Kidney (tissue), 14 donors: ENCODE measurements around the gene ZNF683. TPM values are rescaled to one million over a fixed set of nuclear protein-coding genes. Genes with fewer than 3 reads are reported as not detected.

Experiments used
- DNase-seq, 5 donors: peaks; one replicate each; pipeline ENCODE4 v3.0.0-alpha.2; 2013 to 2020
- FAIRE-seq: peaks from 2 replicates; lab custom pipeline; 2012; peaks lifted over from hg19 to GRCh38; lab: Jason Lieb, UNC
- H3K27ac ChIP-seq, 2 donors: one replicate each; pipeline ENCODE4 v1.7.0; 2013; ENCODE audit warnings: low read depth in 2 of 2, low read length in 2 of 2, inconsistent platforms in 1 of 2
- H3K27me3 ChIP-seq: one replicate; pipeline ENCODE4 v1.7.1; 2013; ENCODE audit warnings: low read length, inconsistent platforms; ENCODE audit not compliant: control insufficient read depth, insufficient read depth
- H3K36me3 ChIP-seq, 3 donors: one replicate each; pipeline versions ENCODE4 v1.7.0 to v1.7.1; 2013; ENCODE audit warnings: low read length in 3 of 3, control low read depth in 1 of 3, inconsistent platforms in 1 of 3; ENCODE audit not compliant: insufficient read depth in 3 of 3, control insufficient read depth in 2 of 3
- H3K4me1 ChIP-seq, 3 donors: one replicate each; pipeline versions ENCODE4 v1.7.0 to v1.7.1; 2013; ENCODE audit warnings: low read length in 3 of 3, inconsistent platforms in 1 of 3, low read depth in 1 of 3; ENCODE audit not compliant: control insufficient read depth in 2 of 3, insufficient read depth in 2 of 3
- H3K4me3 ChIP-seq, 3 donors: one replicate each; pipeline versions ENCODE4 v1.7.0 to v1.8.1; 2013; ENCODE audit warnings: low read length in 3 of 3, control low read depth in 1 of 3, inconsistent platforms in 1 of 3
- H3K9ac ChIP-seq, 3 donors: one replicate each; pipeline versions ENCODE4 v1.7.0 to v1.7.1; 2013; ENCODE audit warnings: low read length in 3 of 3, control low read depth in 1 of 3, inconsistent platforms in 1 of 3
- H3K9me3 ChIP-seq, 3 donors: one replicate each; pipeline versions ENCODE4 v1.7.0 to v1.7.1; 2013; ENCODE audit warnings: low read length in 3 of 3, control low read depth in 1 of 3, inconsistent platforms in 1 of 3; ENCODE audit not compliant: control insufficient read depth in 2 of 3, insufficient read depth in 1 of 3
- CTCF ChIP-seq: IDR thresholded peaks from 3 replicates; pipeline ENCODE4 v1.5.1; 2012; ENCODE audit warnings: mild to moderate bottlenecking, moderate library complexity, borderline replicate concordance; ENCODE audit not compliant: insufficient read depth; ENCODE audit errors: extremely low read depth
- intact Hi-C: fragments of 100-400 bp; cut with DNase I; formaldehyde crosslinking; loops from one replicate; pipeline ENCODE4 v1.11.1; 2022
- polyA plus RNA-seq: library from polyadenylated mRNA; stranded (reverse); fragments of 350-450 nt; fragmentation: Illumina TruSeq; extraction: RNeasy Lipid Tissue Mini Kit (QIAGEN cat#74804); gene quantifications from one replicate; pipeline ENCODE4 v1.2.3, GENCODE V29; 2014; ENCODE audit warnings: low read depth, low replicate concordance; ENCODE audit not compliant: insufficient read depth
- total RNA-seq: library from RNA; stranded (reverse); fragmentation: NEBNext Ultra II Directional; extraction: Animal tissue kit (Norgen Biotek cat#: 25700); gene quantifications from one replicate; pipeline ENCODE4 v1.2.1, GENCODE V29; 2021
- donor health status: control.
- donor health status: control.
- donor health status: control.
- donor health status: control.
- donor health status: control.
- donor health status: DM: yes; HTN: yes; CAD: no.
- donor health status: Normal renal cell carcinoma (clear cell type).

Gene ZNF683
- total and polyA plus RNA-seq, 2 donors from 2014 or later: 0.25 TPM; not detected in 1

DNA sequence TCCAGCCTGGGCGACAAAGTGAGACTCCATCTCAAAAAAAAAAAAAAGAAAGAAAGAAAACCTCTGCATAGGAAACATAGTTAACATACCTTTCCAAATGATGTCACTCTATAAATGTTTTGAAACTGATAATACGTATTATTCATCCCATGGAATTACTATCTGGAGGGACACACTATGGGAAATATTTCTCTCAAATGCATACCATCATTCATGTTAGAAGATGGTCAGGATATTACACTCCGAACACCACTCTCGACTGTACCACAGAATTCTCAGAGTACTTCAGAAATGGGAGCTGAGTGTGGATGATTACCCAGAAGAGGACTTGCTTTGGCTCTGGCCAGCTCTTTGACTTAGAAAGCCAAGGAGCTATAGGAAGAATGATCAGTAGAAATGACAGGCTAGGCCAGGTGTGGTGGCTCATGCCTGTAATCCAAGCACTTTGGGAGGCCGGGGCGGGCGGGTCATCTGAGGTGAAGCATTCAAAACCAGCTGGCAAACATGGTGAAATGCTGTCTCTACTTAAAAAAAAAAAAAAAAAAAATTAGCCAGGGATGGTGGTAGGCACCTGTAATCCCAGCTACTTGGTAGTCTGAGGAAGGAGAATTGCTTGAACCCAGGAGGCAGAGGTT is 32.8 kb upstream of the ZNF683 start:
- Histone ChIP-seq H3K4me1 (peaks cover 0 to 2% (median 0%) of the 10 kb centered on the region in 3 donors), H3K9me3 (no peaks in the 10 kb centered on the region), H3K27me3 (peaks cover 5% of the 10 kb centered on the region), H3K9ac (no peak overlapping the region), H3K27ac (no peak overlapping the region), H3K4me3 (no peak overlapping the region), H3K36me3 (no peaks in the 10 kb centered on the region)
- no peak for FAIRE-seq
- intact Hi-C loops: no loop called here
- DNase-seq: no peak
- no peak for TF ChIP-seq CTCF

- no peaks in the 10 kb centered on the region for H3K9me3 ChIP-seq
- DNase-seq (no peak), FAIRE-seq (no peak)
- intact Hi-C loops: no loop called here
- no peaks in the 10 kb centered on the region for H3K36me3 ChIP-seq
- H3K4me1 ChIP-seq: peaks cover 0 to 2% (median 0%) of the 10 kb centered on the region in 3 donors
- H3K27me3 ChIP-seq: peaks cover 2% of the 10 kb centered on the region
- H3K4me3 ChIP-seq: no peak overlapping the region
- H3K9ac ChIP-seq: no peak overlapping the region
- no peak for TF ChIP-seq CTCF
- no peak overlapping the region for H3K27ac ChIP-seq
Observed at GRCh38 chr1:26404641-26405040, 32.1 kb upstream of the ZNF683 start.

DNA sequence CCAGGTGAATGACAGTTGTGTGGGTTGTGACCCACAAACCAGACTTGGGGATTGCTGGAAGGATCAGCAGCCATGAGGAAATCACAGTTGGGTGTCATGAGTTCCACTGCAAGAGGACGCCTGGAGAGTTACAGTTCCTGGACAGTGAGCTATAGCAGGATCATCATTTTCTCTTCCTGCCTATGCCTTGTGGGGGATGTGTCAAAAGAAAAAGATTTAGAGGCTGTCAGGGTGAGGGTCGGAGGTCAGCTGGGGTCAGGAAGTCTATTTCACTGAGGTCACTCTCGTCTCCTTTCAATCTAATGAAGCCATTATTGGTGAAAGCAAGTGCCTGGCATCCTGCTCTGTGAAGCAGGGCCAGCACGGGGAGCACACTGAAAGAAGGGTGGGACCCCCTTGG is 31.1 kb upstream of the ZNF683 start:
- Histone ChIP-seq H3K9me3 (no peaks in the 10 kb centered on the region), H3K36me3 (no peaks in the 10 kb centered on the region), H3K9ac (no peak overlapping the region), H3K4me1 (no peaks in the 10 kb centered on the region), H3K4me3 (no peak overlapping the region), H3K27ac (no peak overlapping the region), H3K27me3 (no peaks in the 10 kb centered on the region)
- no peak for FAIRE-seq
- no peak for TF ChIP-seq CTCF
- DNase-seq: no peak
- intact Hi-C loops: no loop called here

DNA sequence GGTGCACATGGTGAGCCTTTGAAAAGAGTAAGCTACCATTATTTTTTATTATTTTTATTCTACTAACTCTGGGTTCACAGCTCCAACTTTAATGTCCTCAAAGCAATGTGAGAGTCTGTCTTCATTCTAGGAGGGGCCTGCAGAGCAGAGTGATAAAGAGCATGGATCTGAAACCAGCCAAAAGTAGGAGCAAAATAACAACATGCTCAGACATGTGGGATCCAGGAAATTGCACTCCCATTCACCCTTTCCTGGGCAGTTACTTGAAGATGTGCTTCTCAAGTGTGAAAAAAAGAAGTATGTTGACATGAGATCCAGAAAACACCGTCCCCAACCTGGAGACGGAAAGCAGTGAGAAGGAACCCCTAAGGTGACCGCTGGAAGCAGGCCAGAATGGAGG is 29.3 kb upstream of the ZNF683 start:
- Histone ChIP-seq H3K4me1 (no peaks in the 10 kb centered on the region), H3K4me3 (no peak overlapping the region), H3K27ac (no peak overlapping the region), H3K9me3 (no peaks in the 10 kb centered on the region), H3K9ac (no peak overlapping the region), H3K27me3 (no peaks in the 10 kb centered on the region), H3K36me3 (no peaks in the 10 kb centered on the region)
- intact Hi-C loops: no loop called here
- FAIRE-seq (no peak), DNase-seq (no peak)
- TF ChIP-seq CTCF: no peak
